Astrocyte of the cerebellum (primary cell): ENCODE results near the gene CSTPP1.

Experiments used
- DNase-seq: peaks from one replicate; pipeline ENCODE4 v3.0.0-alpha.2; 2011; ENCODE audit warnings: low read depth
- H3K4me3 ChIP-seq: 2 replicates; pipeline ENCODE4 v1.5.1; 2011; ENCODE audit warnings: mild to moderate bottlenecking, low read depth, low read length, moderate library complexity
- CTCF ChIP-seq: IDR thresholded peaks from 2 replicates; pipeline ENCODE4 v1.5.1; 2012; ENCODE audit warnings: low read length, low read depth, moderate library complexity, mild to moderate bottlenecking; ENCODE audit errors: missing control alignments
- in situ Hi-C: cut with HindIII; loops from 2 replicates; pipeline ENCODE4 v1.10.0; 2017; ENCODE audit warnings: low sequenced_read_pairs

The CSTPP1 gene

GRCh38 chr11:46966773-46967172, 30.2 kb downstream of the CSTPP1 start:
- in situ Hi-C loops = no loop called here
- no peak for TF ChIP-seq CTCF
- no peak for DNase-seq
- no peak overlapping the region for H3K4me3 ChIP-seq

- in situ Hi-C loops = no loop called here
- DNase-seq = no peak
- H3K4me3 ChIP-seq = no peak overlapping the region
- no peak for TF ChIP-seq CTCF
These were observed 31.4 kb downstream of the CSTPP1 start for GRCh38 chr11:46967962-46968361.

- in situ Hi-C loops = no loop called here
These were observed 32.8 kb downstream of the CSTPP1 start for GRCh38 chr11:46969379-46969778.

GRCh38 chr11:46970913-46971625, 34.5 kb downstream of the CSTPP1 start:
- DNase-seq = no peak
- in situ Hi-C loops = no loop called here
- no peak overlapping the region for H3K4me3 ChIP-seq

More at GRCh38 chr11:46969379-46969778, 32.8 kb downstream of the CSTPP1 start:
- DNase-seq = no peak
- no peak for TF ChIP-seq CTCF
- no peak overlapping the region for H3K4me3 ChIP-seq

GRCh38 chr11:46972343-46972742, 35.8 kb downstream of the CSTPP1 start:
- in situ Hi-C loops = no loop called here
- H3K4me3 ChIP-seq = no peak overlapping the region
- TF ChIP-seq CTCF = no peak
- DNase-seq = no peak

More at GRCh38 chr11:46970913-46971625, 34.5 kb downstream of the CSTPP1 start:
- no peak for TF ChIP-seq CTCF

GRCh38 chr11:46972821-46973220, 36.3 kb downstream of the CSTPP1 start:
- in situ Hi-C loops = no loop called here
- no peak for TF ChIP-seq CTCF
- no peak for DNase-seq
- H3K4me3 ChIP-seq = no peak overlapping the region
